Sigmoid colon (tissue), 4 donors: ENCODE measurements around the gene CRY2.

ENCODE experiments used
- POLR2AphosphoS5 ChIP-seq, 4 donors: sonication (generic); formaldehyde crosslinking; IDR thresholded peaks; one replicate each; pipeline ENCODE4 v1.6.1; 2017; ENCODE audit warnings: antibody characterized with exemption in 4 of 4
- TF ChIP-seq, protein P1 (sequence below), 4 experiments: fragments of 450-650 bp in 3 of 4; fragments of 200-600 bp in 1 of 4; IDR thresholded peaks; one replicate each; pipeline ENCODE4 v1.5.1; 2016 to 2019; ENCODE audit warnings: antibody characterized with exemption in 4 of 4, mild to moderate bottlenecking in 3 of 4, moderate library complexity in 2 of 4

GRCh38 chr11:45809456-45810395 is 37.5 kb upstream of the CRY2 start:
- no peak for TF ChIP-seq POLR2AphosphoS5 (IDR thresholded peaks at IDR 0.05)
- TF ChIP-seq, protein P1, sequence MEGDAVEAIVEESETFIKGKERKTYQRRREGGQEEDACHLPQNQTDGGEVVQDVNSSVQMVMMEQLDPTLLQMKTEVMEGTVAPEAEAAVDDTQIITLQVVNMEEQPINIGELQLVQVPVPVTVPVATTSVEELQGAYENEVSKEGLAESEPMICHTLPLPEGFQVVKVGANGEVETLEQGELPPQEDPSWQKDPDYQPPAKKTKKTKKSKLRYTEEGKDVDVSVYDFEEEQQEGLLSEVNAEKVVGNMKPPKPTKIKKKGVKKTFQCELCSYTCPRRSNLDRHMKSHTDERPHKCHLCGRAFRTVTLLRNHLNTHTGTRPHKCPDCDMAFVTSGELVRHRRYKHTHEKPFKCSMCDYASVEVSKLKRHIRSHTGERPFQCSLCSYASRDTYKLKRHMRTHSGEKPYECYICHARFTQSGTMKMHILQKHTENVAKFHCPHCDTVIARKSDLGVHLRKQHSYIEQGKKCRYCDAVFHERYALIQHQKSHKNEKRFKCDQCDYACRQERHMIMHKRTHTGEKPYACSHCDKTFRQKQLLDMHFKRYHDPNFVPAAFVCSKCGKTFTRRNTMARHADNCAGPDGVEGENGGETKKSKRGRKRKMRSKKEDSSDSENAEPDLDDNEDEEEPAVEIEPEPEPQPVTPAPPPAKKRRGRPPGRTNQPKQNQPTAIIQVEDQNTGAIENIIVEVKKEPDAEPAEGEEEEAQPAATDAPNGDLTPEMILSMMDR (IDR thresholded peaks at IDR 0.05), result no peak
